HG02943 (cell line): ENCODE results near the gene ADPRH.
"Not testable (repeated sequence)": the region's sequence is repeated elsewhere in the genome, so short reads cannot be mapped to it uniquely, and the experiment has no call there.

Experiments used
- ATAC-seq: cut with Tn5 transposase; IDR thresholded peaks from one replicate; pipeline ENCODE4 v1.9.1; 2021; ENCODE audit warnings: mild to moderate bottlenecking, low read depth, moderate library complexity; ENCODE audit not compliant: unreplicated experiment

Gene ADPRH

GRCh38 chr3:119594929-119595328 is 15.6 kb downstream of the ADPRH start:
- ATAC-seq, result not testable (repeated sequence)

GRCh38 chr3:119595639-119596334 is 16.5 kb downstream of the ADPRH start:
- ATAC-seq, result no peak

GRCh38 chr3:119596398-119596797 is 17.1 kb downstream of the ADPRH start:
- ATAC-seq, result no peak

GRCh38 chr3:119597548-119598288 is 18.4 kb downstream of the ADPRH start, which contains the start of gene PLA1A:
TSS of gene PLA1A (plus strand) at chr3:119597885. CDS start at chr3:119597914, 29 bp downstream.
- no peak for ATAC-seq

GRCh38 chr3:119598410-119599098 is 19.3 kb downstream of the ADPRH start:
- peak; percentile 41 for ATAC-seq

GRCh38 chr3:119599558-119600174 is 20.4 kb downstream of the ADPRH start:
- ATAC-seq, result no peak

GRCh38 chr3:119600732-119601131 is 21.4 kb downstream of the ADPRH start:
- ATAC-seq, result peak; percentile 70

GRCh38 chr3:119601154-119601553 is 21.9 kb downstream of the ADPRH start:
- ATAC-seq, result no peak

- ATAC-seq, result no peak
Observed at GRCh38 chr3:119602676-119603075, 23.4 kb downstream of the ADPRH start.

- ATAC-seq, result no peak
Observed at GRCh38 chr3:119604878-119605277, 25.6 kb downstream of the ADPRH start.

GRCh38 chr3:119608405-119609000 is 29.2 kb downstream of the ADPRH start:
- ATAC-seq, result no peak

GRCh38 chr3:119609301-119609700 is 30.0 kb downstream of the ADPRH start:
- no peak for ATAC-seq

- no peak for ATAC-seq
Observed at GRCh38 chr3:119611664-119612063, 32.4 kb downstream of the ADPRH start.

GRCh38 chr3:119613201-119613600 is 33.9 kb downstream of the ADPRH start:
- ATAC-seq, result no peak

GRCh38 chr3:119613872-119614271 is 34.6 kb downstream of the ADPRH start:
- no peak for ATAC-seq

GRCh38 chr3:119616056-119616455 is 36.8 kb downstream of the ADPRH start:
- no peak for ATAC-seq

GRCh38 chr3:119619094-119619493 is 39.8 kb downstream of the ADPRH start:
- no peak for ATAC-seq

GRCh38 chr3:119620899-119621298 is 41.6 kb downstream of the ADPRH start:
- no peak for ATAC-seq

GRCh38 chr3:119624002-119624720 is 44.9 kb downstream of the ADPRH start:
- ATAC-seq, result no peak
